Upper lobe of left lung (tissue), 6 donors: ENCODE data around the gene RPUSD3. TPM values are rescaled to one million over a fixed set of nuclear protein-coding genes. Genes with fewer than 3 reads are reported as not detected.

ENCODE experiments used
- ATAC-seq, 2 donors: fragments of 200-7000 bp; cut with Tn5 transposase; one replicate each; pipeline ENCODE4 v1.9.1; 2022; ENCODE audit warnings: mild to moderate bottlenecking in 2 of 2, moderate library complexity in 2 of 2; ENCODE audit not compliant: low FRiP score in 2 of 2
- DNase-seq, 2 donors: peaks; one replicate each; pipeline ENCODE4 v3.0.0-alpha.2; 2019 to 2020
- H3K27ac ChIP-seq, 4 donors: fragments of 200-600 bp; sonication (generic); one replicate each; pipeline ENCODE4 v1.5.1; 2016 to 2019
- H3K27me3 ChIP-seq, 4 donors: fragments of 200-600 bp; sonication (generic); one replicate each; pipeline ENCODE4 v1.5.1; 2017 to 2019
- H3K36me3 ChIP-seq, 4 donors: fragments of 200-600 bp; sonication (generic); one replicate each; pipeline ENCODE4 v1.5.1; 2016 to 2019
- H3K4me1 ChIP-seq, 4 donors: fragments of 200-600 bp; sonication (generic); one replicate each; pipeline ENCODE4 v1.5.1; 2018 to 2019
- H3K4me3 ChIP-seq, 4 donors: fragments of 200-600 bp; sonication (generic); one replicate each; pipeline ENCODE4 v1.5.1; 2017 to 2019; ENCODE audit warnings: mild to moderate bottlenecking in 2 of 4, moderate library complexity in 1 of 4
- H3K9me3 ChIP-seq, 4 donors: fragments of 200-600 bp; sonication (generic); one replicate each; pipeline ENCODE4 v1.5.1; 2018 to 2019
- CTCF ChIP-seq, 6 experiments: fragments of 450-650 bp in 4 of 6; fragments of 200-600 bp in 2 of 6; sonication (generic) in 2 of 6; IDR thresholded peaks; one replicate each; pipeline ENCODE4 v1.5.1; 2016 to 2019; ENCODE audit warnings: antibody characterized with exemption in 6 of 6
- EP300 ChIP-seq, 4 donors: sonication (generic); formaldehyde crosslinking; IDR thresholded peaks; one replicate each; pipeline ENCODE4 v1.5.1; 2017; ENCODE audit warnings: antibody characterized with exemption in 4 of 4, control low read depth in 2 of 4
- POLR2A ChIP-seq, 4 donors: fragments of 450-650 bp; IDR thresholded peaks; one replicate each; pipeline ENCODE4 v1.5.1; 2016 to 2017; ENCODE audit warnings: antibody characterized with exemption in 4 of 4, mild to moderate bottlenecking in 2 of 4
- POLR2AphosphoS5 ChIP-seq, 2 donors: sonication (generic); formaldehyde crosslinking; IDR thresholded peaks; one replicate each; pipeline ENCODE4 v1.5.1; 2017; ENCODE audit warnings: antibody characterized with exemption in 2 of 2
- WGBS, 2 donors: methylation state at CpG; one replicate each; pipeline ENCODE4 v1.1.5; 2017 to 2018; 5-methylcytosine and 5-hydroxymethylcytosine counted together
- total RNA-seq, 6 donors: library from RNA; depleted of rRNA in 4 of 6; stranded (reverse); fragments of >200 nt in 4 of 6; gene quantifications; one replicate each; pipeline versions ENCODE4 v1.1.0 to v1.2.1, GENCODE V29; 2016 to 2021
- donor health status: DM: no; HTN: no; CAD: no; lungs with moderate emphysema.
- donor health status: DM: no; HTN: yes; CAD: no; lungs with severe emphysema.

RPUSD3 gene
- total RNA-seq, 6 donors from 2014 or later = 23.8 to 58.7 (median 34.9) TPM

DNA sequence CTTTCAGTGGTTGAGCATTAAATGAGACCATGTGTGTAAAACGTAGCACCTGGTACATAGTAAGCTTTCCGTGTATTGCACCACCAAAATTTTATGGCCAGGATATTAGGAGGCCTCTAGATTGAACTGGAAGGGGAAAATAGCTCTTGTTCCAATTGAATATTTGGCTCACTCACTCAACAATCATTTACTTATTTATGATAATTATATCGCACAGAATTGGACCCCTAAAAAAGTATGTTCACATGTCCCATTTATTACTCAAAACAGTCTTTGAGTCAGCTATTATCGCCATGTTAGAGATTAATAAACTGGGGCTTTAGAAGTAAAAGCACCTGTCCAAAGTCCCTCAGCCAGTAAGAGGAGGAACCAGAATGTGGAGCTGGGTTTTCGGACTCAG, 38.8 kb downstream of the RPUSD3 start:
- Histone ChIP-seq H3K27ac (no peak overlapping the region), H3K27me3 (no peaks in the 10 kb centered on the region), H3K36me3 (peaks cover 50 to 77% (median 64%) of the 10 kb centered on the region in 4 donors), H3K4me1 (peaks cover 6 to 13% (median 8%) of the 10 kb centered on the region in 4 donors), H3K9me3 (no peaks in the 10 kb centered on the region), H3K4me3 (no peak overlapping the region)
- TF ChIP-seq POLR2AphosphoS5 (IDR thresholded peaks at IDR 0.05) (no peak), POLR2A (IDR thresholded peaks at IDR 0.05) (no peak), CTCF (IDR thresholded peaks at IDR 0.05) (no peak), EP300 (IDR thresholded peaks at IDR 0.05) (no peak)
- ATAC-seq = no peak
- no peak for DNase-seq
- WGBS, 2 donors = 93 to 97% methylated on average over 5 of the region's 5 CpGs

DNA sequence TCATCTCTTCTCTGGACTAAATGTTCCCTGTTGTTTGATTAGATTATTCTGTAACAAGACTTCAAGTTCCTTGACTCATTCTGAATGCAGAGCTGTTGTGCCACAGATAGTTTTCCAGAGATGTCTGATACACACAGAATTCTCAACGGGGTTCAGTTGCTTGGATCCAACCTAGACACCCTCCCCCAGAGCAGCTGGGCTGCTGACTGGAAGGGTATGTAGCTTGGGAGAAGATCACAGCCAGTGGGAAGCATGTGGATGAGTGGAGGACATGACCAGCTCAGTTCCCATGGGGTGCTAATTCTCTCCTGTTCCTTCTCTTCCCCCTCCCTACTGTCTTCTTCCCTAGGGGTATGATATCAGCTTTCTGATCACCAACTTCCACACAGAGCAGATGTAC, 40.3 kb downstream of the RPUSD3 start:
- H3K4me3 ChIP-seq = no peak overlapping the region
- no peaks in the 10 kb centered on the region for H3K9me3 ChIP-seq
- H3K27ac ChIP-seq = no peak overlapping the region
- TF ChIP-seq CTCF (IDR thresholded peaks at IDR 0.05) (no peak), POLR2AphosphoS5 (IDR thresholded peaks at IDR 0.05) (no peak), EP300 (IDR thresholded peaks at IDR 0.05) (no peak)
- DNase-seq (no peak), ATAC-seq (no peak)
- H3K4me1 ChIP-seq = peaks cover 0 to under 1% (median 0%) of the 10 kb centered on the region in 4 donors
- H3K36me3 ChIP-seq = peaks cover 64 to 92% (median 79%) of the 10 kb centered on the region in 4 donors
- WGBS, 2 donors = 86 to 94% methylated on average over 1 of the region's 1 CpG
- H3K27me3 ChIP-seq = no peaks in the 10 kb centered on the region

GRCh38 chr3:9800529-9800928, 43.3 kb downstream of the RPUSD3 start:
- H3K27me3 ChIP-seq = no peaks in the 10 kb centered on the region
- 79 to 87% methylated on average over 5 of the region's 5 CpGs for WGBS, 2 donors
- DNase-seq = no peak
- peaks cover 64 to 85% (median 79%) of the 10 kb centered on the region in 4 donors for H3K36me3 ChIP-seq
- no peak for TF ChIP-seq POLR2AphosphoS5 (IDR thresholded peaks at IDR 0.05)
- no peak for TF ChIP-seq POLR2A (IDR thresholded peaks at IDR 0.05)
- no peak for TF ChIP-seq EP300 (IDR thresholded peaks at IDR 0.05)
- TF ChIP-seq CTCF (IDR thresholded peaks at IDR 0.05) = no peak
- ATAC-seq = no peak
- no peak overlapping the region for H3K4me3 ChIP-seq
- H3K4me1 ChIP-seq = peaks cover 0 to 13% (median 2%) of the 10 kb centered on the region in 4 donors
- no peak overlapping the region for H3K27ac ChIP-seq
- no peaks in the 10 kb centered on the region for H3K9me3 ChIP-seq

- H3K4me3 ChIP-seq = no peak overlapping the region
- no peaks in the 10 kb centered on the region for H3K9me3 ChIP-seq
- peaks cover 40 to 57% (median 51%) of the 10 kb centered on the region in 4 donors for H3K36me3 ChIP-seq
- DNase-seq = no peak
- no peak for ATAC-seq
- H3K27me3 ChIP-seq = no peaks in the 10 kb centered on the region
- H3K27ac ChIP-seq = no peak overlapping the region
- peaks cover 17 to 34% (median 21%) of the 10 kb centered on the region in 4 donors for H3K4me1 ChIP-seq
- TF ChIP-seq POLR2AphosphoS5 (IDR thresholded peaks at IDR 0.05) (no peak), CTCF (IDR thresholded peaks at IDR 0.05) (no peak), EP300 (IDR thresholded peaks at IDR 0.05) (no peak), POLR2A (IDR thresholded peaks at IDR 0.05) (no peak)
- WGBS, 2 donors = 92 to 96% methylated on average over 12 of the region's 12 CpGs
Measured at GRCh38 chr3:9797196-9797945, 46.4 kb downstream of the RPUSD3 start.

- Histone ChIP-seq H3K9me3 (no peaks in the 10 kb centered on the region), H3K27me3 (no peaks in the 10 kb centered on the region), H3K27ac (no peak overlapping the region), H3K4me1 (peaks cover 28 to 46% (median 33%) of the 10 kb centered on the region in 4 donors), H3K36me3 (peaks cover 27 to 38% (median 32%) of the 10 kb centered on the region in 4 donors), H3K4me3 (no peak overlapping the region)
- ATAC-seq = no peak
- no peak for DNase-seq
- WGBS, 2 donors = 87 to 89% methylated on average over 5 of the region's 5 CpGs
- TF ChIP-seq POLR2A (IDR thresholded peaks at IDR 0.05) (no peak), POLR2AphosphoS5 (IDR thresholded peaks at IDR 0.05) (no peak)
Measured at GRCh38 chr3:9795207-9795606, 48.6 kb downstream of the RPUSD3 start.
